ENCODE results near the gene VPREB3.

VPREB3 gene

DNA sequence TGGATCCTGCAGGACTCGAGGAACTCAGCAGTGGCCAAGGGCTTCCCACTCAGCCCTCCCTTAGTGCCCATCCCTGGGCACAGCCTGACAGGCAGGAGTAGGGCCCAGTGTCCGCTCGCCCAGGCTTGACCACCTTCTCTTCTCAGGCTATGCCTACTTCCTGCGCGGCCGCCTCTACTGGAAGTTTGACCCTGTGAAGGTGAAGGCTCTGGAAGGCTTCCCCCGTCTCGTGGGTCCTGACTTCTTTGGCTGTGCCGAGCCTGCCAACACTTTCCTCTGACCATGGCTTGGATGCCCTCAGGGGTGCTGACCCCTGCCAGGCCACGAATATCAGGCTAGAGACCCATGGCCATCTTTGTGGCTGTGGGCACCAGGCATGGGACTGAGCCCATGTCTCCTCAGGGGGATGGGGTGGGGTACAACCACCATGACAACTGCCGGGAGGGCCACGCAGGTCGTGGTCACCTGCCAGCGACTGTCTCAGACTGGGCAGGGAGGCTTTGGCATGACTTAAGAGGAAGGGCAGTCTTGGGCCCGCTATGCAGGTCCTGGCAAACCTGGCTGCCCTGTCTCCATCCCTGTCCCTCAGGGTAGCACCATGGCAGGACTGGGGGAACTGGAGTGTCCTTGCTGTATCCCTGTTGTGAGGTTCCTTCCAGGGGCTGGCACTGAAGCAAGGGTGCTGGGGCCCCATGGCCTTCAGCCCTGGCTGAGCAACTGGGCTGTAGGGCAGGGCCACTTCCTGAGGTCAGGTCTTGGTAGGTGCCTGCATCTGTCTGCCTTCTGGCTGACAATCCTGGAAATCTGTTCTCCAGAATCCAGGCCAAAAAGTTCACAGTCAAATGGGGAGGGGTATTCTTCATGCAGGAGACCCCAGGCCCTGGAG, 29.3 kb upstream of the VPREB3 start:
- DNase-seq (ENCODE audit: low spot score) = no peak

DNA sequence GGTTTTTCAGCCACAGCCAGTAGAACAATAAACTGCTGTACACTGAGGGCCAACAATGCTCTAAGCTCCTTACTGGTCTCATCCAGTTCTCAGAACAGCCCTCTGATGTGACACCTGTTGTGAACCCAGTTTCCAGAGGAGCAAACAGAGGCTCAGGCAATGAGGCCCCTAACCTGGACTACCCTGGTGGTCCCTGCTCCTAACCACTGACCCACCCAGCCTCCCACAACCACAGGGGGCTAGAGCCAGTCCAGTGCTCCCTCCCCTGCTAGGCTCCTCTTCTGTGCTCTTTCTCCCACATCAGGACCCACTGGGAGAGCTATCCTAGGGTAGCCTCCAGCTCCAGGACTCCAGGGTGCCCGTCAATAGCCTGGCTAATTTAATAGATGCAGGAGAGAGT, 28.5 kb upstream of the VPREB3 start:
- DNase-seq (ENCODE audit: low spot score) = no peak

DNA sequence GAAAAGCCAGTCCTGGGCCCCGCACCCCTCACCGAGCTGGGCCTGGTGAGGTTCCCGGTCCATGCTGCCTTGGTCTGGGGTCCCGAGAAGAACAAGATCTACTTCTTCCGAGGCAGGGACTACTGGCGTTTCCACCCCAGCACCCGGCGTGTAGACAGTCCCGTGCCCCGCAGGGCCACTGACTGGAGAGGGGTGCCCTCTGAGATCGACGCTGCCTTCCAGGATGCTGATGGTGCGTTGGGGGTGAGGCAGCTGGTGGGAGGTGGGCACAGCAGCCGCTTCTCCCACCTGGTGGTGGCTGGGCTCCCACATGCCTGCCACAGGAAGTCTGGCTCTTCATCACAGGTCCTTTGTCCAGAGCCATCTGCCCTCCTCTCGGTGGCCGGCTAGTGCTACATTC, 28.0 kb upstream of the VPREB3 start:
- no peak for DNase-seq (ENCODE audit: low spot score)

DNA sequence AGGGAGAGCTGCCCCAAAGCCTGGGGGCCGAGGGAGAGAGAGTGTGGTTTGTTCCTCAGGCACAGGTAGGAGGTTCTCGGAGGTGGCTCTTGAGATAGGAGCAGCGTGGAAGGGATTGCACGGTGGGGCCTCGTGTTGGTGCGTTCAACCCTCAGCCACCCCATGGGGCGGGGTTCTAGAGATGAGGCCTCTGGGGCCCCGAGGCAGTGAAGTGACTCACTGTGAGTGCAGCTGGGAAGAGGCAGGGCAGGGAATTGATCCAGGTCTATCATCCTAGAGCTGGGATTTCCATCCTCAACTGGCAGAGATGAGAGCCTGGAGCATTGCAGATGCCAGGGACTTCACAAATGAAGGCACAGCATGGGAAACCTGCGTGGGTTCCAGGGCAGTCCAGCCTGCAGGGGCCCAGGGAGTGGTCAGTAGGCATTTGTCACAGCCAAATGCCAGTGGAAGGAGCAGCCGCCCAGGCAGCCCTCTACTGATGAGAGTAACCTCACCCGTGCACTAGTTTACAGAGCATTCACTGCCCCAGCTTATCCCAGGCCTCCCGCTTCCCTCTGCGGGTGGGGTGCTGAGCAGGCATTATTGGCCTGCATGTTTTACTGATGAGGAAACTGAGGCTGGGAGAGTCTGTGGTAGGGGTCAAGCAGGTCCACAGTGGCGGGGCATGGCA, 27.4 kb upstream of the VPREB3 start:
- DNase-seq (ENCODE audit: low spot score) = no peak

DNA sequence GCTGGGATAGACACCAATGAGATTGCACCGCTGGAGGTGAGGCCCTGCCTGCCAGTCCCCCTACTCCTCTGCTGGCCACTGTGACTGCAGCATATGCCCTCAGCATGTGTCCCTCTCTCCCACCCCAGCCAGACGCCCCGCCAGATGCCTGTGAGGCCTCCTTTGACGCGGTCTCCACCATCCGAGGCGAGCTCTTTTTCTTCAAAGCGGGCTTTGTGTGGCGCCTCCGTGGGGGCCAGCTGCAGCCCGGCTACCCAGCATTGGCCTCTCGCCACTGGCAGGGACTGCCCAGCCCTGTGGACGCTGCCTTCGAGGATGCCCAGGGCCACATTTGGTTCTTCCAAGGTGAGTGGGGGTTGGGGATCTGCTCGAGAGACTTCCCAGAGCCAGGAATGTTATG, 26.8 kb upstream of the VPREB3 start:
- peak; percentile 53 for DNase-seq (ENCODE audit: low spot score)

DNA sequence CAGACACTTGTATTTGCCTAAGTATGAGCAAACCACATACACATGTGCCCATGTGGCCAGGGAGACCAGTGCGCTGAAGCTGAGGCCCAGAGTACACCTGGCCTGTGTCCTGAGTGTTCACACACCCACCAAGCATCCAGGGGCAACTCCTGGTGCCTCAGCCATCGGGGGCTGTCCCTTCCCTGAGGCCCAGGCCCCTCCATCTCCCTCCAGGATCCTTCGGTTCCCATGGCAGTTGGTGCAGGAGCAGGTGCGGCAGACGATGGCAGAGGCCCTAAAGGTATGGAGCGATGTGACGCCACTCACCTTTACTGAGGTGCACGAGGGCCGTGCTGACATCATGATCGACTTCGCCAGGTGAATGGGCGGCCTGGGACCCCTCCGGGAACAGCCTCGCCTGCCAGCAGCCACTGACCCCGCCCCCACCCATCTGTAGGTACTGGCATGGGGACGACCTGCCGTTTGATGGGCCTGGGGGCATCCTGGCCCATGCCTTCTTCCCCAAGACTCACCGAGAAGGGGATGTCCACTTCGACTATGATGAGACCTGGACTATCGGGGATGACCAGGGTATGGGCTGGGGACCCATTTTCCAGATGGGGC, 26.0 kb upstream of the VPREB3 start:
- DNase-seq (ENCODE audit: low spot score) = no peak

DNA sequence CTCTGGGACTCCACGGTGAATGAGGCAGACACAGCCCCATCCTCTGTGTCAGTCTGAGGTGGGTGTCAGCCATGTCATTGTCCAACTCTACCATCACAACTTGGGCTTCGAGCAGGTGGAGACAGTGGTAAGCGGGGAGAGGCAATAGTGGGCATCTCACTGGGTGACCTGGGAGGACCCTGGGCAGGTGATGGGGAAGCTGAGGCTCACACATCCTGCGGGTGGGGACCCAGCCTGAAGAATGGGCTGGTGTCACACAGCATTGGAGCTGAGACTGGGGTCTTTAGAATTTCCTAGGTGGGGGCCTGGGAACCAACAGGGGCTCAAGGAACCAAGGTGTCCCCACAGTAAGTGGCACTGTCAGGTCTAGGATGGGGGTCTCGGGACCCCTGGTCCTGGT, 25.5 kb upstream of the VPREB3 start:
- DNase-seq (ENCODE audit: low spot score) = no peak

DNA sequence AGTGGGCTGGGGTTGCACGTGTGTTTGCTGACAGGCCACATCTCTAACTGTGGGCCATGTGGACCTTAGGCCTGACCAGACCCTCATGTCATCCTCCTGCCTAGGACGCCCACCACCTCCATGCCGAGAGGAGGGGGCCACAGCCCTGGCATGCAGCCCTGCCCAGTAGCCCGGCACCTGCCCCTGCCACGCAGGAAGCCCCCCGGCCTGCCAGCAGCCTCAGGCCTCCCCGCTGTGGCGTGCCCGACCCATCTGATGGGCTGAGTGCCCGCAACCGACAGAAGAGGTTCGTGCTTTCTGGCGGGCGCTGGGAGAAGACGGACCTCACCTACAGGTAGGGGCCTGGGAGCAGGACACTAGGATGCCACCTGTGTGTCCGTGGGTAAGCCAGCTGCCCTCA, 24.9 kb upstream of the VPREB3 start:
- no peak for DNase-seq (ENCODE audit: low spot score)

DNA sequence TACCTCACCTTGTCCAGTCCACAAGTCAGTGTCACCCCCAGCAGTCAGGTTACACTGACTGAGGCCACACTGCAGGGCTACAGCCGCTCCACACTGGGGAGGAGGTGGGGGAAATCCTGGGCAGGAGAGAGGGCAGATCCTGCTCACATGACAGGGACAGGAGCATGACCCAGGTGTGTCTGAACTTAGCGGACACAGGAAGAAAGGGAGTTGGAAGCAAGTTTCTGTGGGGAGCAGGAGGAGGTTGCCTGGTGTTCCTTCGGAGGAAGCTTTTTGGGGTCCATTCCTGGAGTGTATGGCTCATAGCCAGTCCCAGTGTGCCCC, 24.3 kb upstream of the VPREB3 start:
- DNase-seq (ENCODE audit: low spot score) = no peak

DNA sequence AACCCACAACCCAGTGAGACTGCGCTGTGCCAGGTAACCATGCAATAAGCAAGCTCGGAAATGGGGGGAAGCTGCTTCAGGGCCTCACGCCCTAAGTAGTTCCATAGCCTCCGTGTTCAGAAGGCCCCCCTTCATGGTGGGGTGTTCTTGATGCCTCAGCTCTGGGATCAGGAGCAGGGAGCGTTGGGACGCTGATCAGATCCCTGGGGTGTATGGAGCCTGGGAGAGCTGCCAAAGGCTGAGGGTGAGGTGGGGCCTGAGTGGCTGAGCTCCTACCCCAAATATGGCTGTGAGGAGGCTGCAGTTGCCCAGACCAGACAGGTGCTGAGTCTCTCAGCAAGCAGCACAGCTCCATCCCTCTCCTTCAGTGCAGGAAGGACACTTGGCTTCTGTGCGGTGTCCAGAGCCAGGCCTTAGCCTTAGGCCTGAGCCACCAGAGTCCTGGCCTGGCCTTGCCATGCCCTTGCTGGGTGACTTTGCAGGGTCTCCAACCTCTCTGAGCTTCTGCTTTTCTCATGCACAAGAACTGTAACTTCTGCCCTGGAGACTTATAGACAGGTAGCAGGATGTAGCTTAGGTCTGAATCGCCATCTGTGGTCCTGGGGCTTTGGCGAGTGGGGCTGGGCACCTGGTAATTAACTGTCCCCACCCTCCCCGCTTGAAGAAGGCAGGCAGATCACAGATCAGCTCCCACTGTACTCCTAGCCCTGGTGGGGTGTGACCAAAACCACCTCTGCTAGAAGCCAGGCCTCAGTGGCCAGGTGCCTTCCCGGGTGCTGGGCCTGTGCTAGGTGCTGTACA, 23.8 kb upstream of the VPREB3 start:
- DNase-seq (ENCODE audit: low spot score) = no peak

DNA sequence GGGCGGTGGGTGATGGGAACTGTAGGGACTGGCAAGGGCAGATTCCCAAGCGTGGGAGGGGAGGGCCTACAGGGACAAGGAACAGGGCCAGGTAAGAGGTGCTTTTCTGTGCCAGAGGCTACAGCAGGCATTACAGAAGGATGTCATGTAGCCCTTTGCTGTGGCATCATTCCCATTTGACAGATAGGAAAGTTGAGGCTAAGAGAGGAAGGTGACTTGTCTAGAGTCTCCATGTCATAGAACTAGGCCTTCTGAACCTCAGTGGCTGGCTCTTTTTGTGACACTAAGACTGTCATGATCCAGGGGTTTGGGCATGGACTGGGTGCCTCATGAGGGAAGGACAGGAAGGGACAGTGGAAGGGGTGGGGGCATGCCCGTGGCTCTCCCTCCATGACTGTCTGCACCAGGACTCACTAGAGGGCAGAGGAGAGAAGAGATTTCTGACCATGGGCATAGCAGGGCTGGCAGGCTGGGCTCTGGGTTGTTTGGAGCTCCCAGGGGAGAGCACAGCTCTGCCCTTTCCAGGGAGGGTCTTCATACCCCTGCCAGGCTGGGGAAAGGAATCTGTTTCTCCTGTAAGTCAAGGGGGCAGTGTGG, 21.7 kb upstream of the VPREB3 start:
- no peak for DNase-seq (ENCODE audit: low spot score)

DNA sequence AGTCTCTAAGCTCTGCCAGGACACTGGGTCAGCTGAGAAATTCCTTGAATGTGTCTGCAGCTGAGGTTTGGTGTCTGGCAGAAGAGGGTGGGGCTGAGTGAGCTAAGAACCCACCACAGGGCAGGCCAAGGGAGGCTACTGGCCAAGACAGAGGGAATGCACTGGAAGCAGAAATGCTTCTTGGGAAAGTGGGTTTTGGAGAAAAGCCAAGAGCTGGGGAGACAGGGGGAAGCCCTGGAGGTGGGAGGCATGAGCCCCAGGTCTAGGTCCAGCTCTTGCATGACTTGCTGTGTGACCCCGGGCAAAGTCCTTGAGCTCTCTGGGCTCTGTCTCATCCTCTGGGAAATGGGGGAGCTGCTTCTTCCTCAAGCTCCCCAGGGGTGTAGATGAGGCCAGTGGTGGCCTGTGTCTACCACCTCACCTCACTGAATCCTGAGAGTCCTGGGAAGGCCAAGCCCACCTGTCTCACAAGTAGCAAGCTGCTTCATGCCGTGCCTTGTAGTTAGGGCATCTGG, 20.8 kb upstream of the VPREB3 start:
- DNase-seq (ENCODE audit: low spot score) = no peak

DNA sequence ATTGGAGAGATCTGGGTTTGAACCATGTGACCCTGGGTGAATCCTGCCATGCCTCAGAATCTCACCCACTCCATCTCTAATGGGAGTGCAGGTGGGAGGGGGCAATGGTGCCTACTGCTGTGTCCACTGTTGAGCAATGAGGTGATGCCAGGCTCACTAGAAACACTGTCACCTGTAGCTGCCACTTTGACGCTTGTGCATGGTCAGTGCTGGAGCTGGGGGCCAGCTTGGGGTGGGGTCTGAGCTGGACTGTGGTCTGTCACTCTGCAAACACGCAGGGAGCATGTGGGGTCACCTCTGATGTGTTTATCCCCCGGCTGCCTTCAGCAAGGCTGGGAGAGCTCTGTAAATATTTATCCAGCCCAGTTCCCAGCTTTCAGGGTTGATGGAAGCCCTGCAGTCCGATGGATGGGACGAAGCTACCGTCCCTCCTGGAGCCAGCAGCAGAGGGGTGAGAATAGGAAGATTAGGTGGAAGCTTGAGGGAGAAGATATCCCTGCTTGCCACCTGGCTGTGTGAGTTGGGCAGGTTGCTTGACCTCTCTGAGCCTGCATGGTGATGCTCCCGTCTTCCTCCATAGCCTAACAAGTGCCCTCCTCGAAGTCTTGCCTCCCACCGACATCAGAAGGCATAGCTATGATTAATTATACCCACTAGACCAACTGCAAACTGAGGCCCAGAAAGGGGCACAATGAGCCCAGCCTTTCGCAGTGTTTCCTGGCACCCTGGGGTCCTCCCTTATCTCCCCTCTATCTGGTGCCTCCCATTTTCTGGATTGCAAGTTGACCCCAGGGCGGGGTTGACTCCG, 20.1 kb upstream of the VPREB3 start:
- no peak for DNase-seq (ENCODE audit: low spot score)

DNA sequence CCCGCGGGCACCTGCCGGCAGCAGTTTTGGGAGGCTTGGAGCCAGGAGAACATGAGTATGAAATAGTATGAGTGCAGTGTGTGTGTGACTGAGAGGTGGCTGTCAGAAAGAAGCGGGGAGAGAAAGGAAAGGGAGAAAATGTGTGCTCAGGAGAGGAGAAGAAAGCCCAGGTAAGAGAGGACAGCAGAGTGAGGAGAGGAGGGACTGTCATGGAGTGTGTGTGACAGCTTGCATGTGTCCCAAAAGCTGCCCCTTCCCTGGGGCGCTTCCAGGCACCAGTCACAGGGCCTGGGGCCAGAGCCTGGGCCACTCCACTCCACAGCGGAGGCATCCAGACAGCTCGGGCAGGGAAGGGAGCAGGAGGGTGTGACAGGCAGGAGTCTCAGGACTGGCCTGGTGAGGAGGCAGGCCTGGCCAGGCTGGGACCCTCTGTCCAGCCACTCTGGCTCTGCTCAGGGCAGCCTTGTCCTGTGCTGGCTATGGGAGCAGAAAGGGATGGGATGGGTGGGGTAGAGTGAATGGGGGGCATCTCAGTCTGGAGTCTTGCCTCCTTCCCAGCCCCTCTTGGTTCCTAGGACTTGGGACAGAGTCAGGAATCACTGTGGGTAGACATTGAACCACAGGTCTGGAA, 19.4 kb upstream of the VPREB3 start:
- DNase-seq (ENCODE audit: low spot score) = no peak

DNA sequence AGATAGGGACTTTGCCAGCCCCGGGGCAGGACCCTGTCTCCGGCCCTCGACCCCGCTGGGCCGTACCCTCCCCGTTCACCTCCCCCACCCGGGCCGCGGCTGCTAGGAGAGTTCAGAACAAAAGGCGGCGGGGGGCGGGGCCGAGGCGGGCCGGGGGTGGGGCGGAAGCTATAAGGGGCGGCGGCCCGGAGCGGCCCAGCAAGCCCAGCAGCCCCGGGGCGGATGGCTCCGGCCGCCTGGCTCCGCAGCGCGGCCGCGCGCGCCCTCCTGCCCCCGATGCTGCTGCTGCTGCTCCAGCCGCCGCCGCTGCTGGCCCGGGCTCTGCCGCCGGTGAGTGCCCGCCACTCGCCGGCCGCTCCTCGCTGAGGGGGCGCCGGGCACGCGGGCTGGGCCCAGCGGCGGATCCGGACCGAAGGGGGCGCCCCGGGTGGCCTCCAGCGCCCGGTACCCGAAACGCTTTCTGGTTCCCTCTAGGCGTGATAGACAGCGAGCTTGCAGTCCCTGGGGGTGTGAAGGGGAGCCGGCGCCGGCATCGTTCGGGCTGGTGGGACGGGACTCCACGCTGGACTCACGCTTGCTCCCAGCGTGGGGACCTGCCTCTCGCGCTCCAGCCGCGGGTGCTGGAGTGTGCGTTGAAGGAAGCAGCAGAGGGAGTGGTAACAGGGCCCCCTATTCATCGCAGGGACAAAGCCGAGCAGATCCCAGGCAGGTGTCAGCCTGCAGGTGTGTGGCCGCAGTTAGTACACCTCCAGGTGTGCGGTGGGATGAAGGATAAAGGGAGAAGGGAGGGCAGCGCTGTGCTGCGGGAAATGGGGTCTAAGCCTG, 18.6 kb upstream of the VPREB3 start, which contains the start of gene MMP11:
MMP11 (plus strand) TSS at position 201 of the 825 bp plus-strand sequence; CDS start at position 223, 22 bp downstream.
- no peak for DNase-seq (ENCODE audit: low spot score)

DNA sequence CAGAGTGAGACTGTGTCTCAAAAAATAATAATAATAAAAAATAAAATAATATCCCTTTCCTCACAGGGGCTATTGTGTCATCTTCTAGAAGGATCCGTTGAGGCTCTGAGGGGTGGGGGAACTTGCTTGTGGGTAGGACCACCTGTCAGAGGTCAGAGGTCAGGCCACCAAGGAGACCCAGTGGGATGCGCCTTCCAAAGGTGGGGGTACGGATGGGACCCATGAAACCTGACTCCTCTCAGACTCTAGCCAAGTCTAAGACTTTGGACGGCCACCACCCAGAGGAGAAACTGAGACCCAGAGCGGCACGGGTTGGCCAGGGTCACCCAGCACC, 18.1 kb upstream of the VPREB3 start:
- no peak for DNase-seq (ENCODE audit: low spot score)

DNA sequence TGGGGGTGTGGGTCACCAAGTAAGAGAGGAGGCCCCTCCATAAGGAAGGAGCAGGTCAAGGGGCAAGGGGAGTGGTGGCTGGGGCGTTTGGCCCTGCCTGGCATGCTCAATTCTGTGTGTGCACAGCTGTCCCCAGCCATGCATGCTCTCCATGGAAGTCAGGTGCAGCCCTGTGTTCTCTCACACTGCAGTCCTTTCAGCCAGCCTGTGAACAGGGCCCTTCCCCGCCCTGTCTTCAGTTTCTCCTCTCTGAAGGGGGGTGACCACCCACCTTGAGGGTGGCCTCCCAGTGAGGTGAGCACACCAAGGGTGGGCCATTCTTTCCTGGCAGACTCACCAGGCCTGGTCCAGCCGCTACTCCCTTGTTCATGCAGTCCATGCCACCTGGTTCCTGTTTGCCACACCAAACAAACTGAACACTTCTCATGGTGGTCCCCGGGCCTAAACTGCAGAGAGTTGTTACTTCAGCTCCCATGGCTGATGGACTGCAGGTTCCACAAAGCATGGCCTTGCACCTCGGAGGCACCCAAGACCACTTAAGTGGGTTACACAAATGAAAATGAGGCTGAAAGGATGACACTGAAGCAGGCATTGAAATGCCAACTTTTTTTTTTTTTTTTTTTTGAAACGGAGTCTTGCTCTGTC, 15.2 kb upstream of the VPREB3 start:
- no peak for DNase-seq (ENCODE audit: low spot score)

DNA sequence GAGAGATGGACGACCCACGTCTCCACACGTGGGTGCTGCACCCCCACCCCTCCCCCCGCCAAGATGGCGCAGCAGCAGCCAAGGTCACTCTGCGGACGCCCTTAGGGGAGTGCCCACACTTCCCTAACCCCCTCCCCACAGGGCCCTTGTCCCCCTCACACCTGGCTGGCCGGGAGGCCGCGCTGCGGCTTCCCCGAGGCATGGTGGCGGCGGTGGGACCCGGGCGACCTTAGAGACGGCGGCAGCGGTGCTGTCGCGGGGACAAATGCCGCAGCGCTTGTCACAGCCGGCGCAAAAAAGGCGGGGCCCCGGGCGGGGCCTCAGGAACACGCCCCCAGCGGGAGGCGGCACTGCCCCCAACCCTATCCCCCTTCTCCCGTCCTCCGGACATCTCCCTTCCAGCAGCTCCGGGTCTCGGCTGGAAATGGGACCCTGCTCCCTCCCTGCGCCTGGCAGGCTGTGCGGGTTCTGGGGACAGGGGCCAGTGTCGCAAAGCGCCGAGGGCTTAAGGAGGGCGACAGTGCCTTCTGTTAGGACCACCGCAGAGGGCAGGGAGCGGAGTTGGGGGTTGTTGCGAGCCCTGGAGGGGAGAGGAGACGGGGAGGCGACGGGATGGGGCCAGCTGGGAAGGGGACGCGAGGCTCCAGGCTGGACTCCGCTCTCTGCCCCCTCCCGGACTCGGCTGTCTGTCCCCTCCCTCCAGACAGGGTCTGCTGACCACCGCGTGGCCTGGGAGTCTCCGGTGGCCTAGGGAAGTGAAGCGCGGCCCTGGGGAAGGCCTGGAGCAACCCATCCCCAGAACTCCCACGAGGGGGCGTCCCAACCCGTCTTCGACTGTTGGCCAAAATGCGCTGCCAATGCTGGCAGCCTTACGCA, 13.7 kb upstream of the VPREB3 start, which contains the start of gene CHCHD10:
CHCHD10 (minus strand) TSS at position 300 of the 876 bp plus-strand sequence; CDS start at position 202, 98 bp downstream.
- peak; percentile 87 for DNase-seq (ENCODE audit: low spot score)

All from SK-N-DZ (cell line).